GM12872 (cell line): ENCODE measurements around the gene WFIKKN1.

Experiments
- CTCF ChIP-seq: IDR thresholded peaks from 3 replicates; pipeline ENCODE4 v1.5.1; 2011; ENCODE audit warnings: low read depth, mild to moderate bottlenecking, low read length, moderate library complexity; ENCODE audit not compliant: insufficient read depth

Gene WFIKKN1

GRCh38 chr16:631808-632358 lies 1.1 kb downstream of the WFIKKN1 start:
- no peak for TF ChIP-seq CTCF

GRCh38 chr16:632486-633335 lies 1.9 kb downstream of the WFIKKN1 start:
- TF ChIP-seq CTCF: no peak

GRCh38 chr16:633336-634050 lies 2.7 kb downstream of the WFIKKN1 start:
- no peak for TF ChIP-seq CTCF

- TF ChIP-seq CTCF: no peak
Observed at GRCh38 chr16:634051-634670, 3.4 kb downstream of the WFIKKN1 start.

GRCh38 chr16:634996-635395 lies 4.2 kb downstream of the WFIKKN1 start:
- TF ChIP-seq CTCF: no peak

GRCh38 chr16:635573-636205 lies 4.9 kb downstream of the WFIKKN1 start:
- no peak for TF ChIP-seq CTCF
